IMR-90 (cell line): ENCODE results near the gene MRPL21. TPM values are rescaled to one million over a fixed set of nuclear protein-coding genes. Genes with fewer than 3 reads are reported as not detected.

Experiments used
- ATAC-seq: fragments of 200-7000 bp; cut with Tn5 transposase; 2 replicates; pipeline ENCODE4 v1.9.1; 2020; ENCODE audit warnings: low read depth, mild to moderate bottlenecking, moderate library complexity
- BruUV-seq: library from RNA; stranded (reverse); fragments of 400-500 nt; replicated peaks from 2 replicates; lab custom pipeline; 2021; lab: Mats Ljungman, UMichigan
- CTCF ChIA-PET: fragments of 300-600 bp; formaldehyde crosslinking; extraction: SDS; loops from one replicate; lab custom pipeline; 2021; ENCODE audit warnings: antibody characterized with exemption; lab: Yijun Ruan, JAX
- POLR2A ChIA-PET: fragments of 300-600 bp; sonication (Branson Sonifier 250); formaldehyde crosslinking; loops from one replicate; lab custom pipeline; 2022; ENCODE audit warnings: antibody characterized with exemption; ENCODE audit not compliant: unreplicated experiment; lab: Charles Lee
- DNase-seq: peaks from one replicate; pipeline ENCODE4 v3.0.0; 2013
- H2AFZ ChIP-seq: replicated peaks from 2 replicates; pipeline ENCODE3; 2013; ENCODE audit warnings: low read length, mild to moderate bottlenecking; ENCODE audit not compliant: poor library complexity
- H2AK5ac ChIP-seq: 2 replicates; pipeline ENCODE4 v1.6.1; 2013; ENCODE audit warnings: low read depth, low read length, inconsistent platforms
- H2AK9ac ChIP-seq: replicated peaks from 2 replicates; pipeline ENCODE3; 2013; ENCODE audit warnings: mild to moderate bottlenecking, low read depth, low read length, moderate library complexity; ENCODE audit not compliant: poor library complexity
- H2BK120ac ChIP-seq: 2 replicates; pipeline ENCODE4 v1.6.1; 2013; ENCODE audit warnings: low read depth, low read length, inconsistent platforms
- H2BK15ac ChIP-seq: 3 replicates; pipeline ENCODE4 v1.6.1; 2013; ENCODE audit warnings: low read depth, low read length, inconsistent platforms
- H2BK20ac ChIP-seq: 2 replicates; pipeline ENCODE4 v1.6.1; 2013; ENCODE audit warnings: low read depth, mild to moderate bottlenecking, inconsistent platforms, low read length, moderate library complexity
- H2BK5ac ChIP-seq: 2 replicates; pipeline ENCODE4 v1.6.1; 2013; ENCODE audit warnings: mild to moderate bottlenecking, low read depth, low read length, inconsistent platforms; ENCODE audit not compliant: poor library complexity, severe bottlenecking
- H3K14ac ChIP-seq: replicated peaks from 2 replicates; pipeline ENCODE4 v1.6.1; 2013; ENCODE audit warnings: low read depth, low read length, inconsistent platforms
- H3K18ac ChIP-seq: 2 replicates; pipeline ENCODE4 v1.6.1; 2013; ENCODE audit warnings: low read depth, low read length, control low read depth
- H3K23ac ChIP-seq: 2 replicates; pipeline ENCODE4 v1.6.1; 2013; ENCODE audit warnings: low read depth, low read length, inconsistent platforms
- H3K27ac ChIP-seq: 2 replicates; pipeline ENCODE4 v1.5.1; 2013; ENCODE audit warnings: mild to moderate bottlenecking, control low read depth, low read length; ENCODE audit not compliant: insufficient read depth
- H3K27me3 ChIP-seq: 2 replicates; pipeline ENCODE4 v1.6.1; 2013; ENCODE audit warnings: low read length; ENCODE audit not compliant: control insufficient read depth, insufficient read depth
- H3K36me3 ChIP-seq: 2 replicates; pipeline ENCODE4 v1.6.1; 2013; ENCODE audit warnings: low read length, mixed read lengths; ENCODE audit not compliant: control insufficient read depth, insufficient read depth
- H3K4ac ChIP-seq: 2 replicates; pipeline ENCODE4 v1.6.1; 2013; ENCODE audit warnings: low read depth, low read length, inconsistent platforms
- H3K4me1 ChIP-seq: 2 replicates; pipeline ENCODE4 v1.6.1; 2013; ENCODE audit warnings: low read length, mixed read lengths; ENCODE audit not compliant: control insufficient read depth, insufficient read depth
- H3K4me2 ChIP-seq: 2 replicates; pipeline ENCODE4 v1.6.1; 2013; ENCODE audit warnings: low read depth, mild to moderate bottlenecking, control low read depth, low read length, moderate library complexity
- H3K4me3 ChIP-seq: 2 replicates; pipeline ENCODE4 v1.5.1; 2013; ENCODE audit warnings: low read depth, mild to moderate bottlenecking, control low read depth, low read length, moderate library complexity; ENCODE audit not compliant: insufficient read depth
- H3K56ac ChIP-seq: 2 replicates; pipeline ENCODE4 v1.6.1; 2013; ENCODE audit warnings: low read length, inconsistent platforms; ENCODE audit not compliant: insufficient read depth; ENCODE audit errors: extremely low read depth
- H3K79me1 ChIP-seq, 2 experiments: 2 replicates each; pipeline ENCODE4 v1.6.1; 2013; ENCODE audit warnings: low read length in 2 of 2, inconsistent platforms in 1 of 2, low read depth in 1 of 2
- H3K9ac ChIP-seq: 2 replicates; pipeline ENCODE4 v1.6.1; 2013; ENCODE audit warnings: low read depth, low read length, control low read depth
- H3K9me1 ChIP-seq: 2 replicates; pipeline ENCODE4 v1.6.1; 2013; ENCODE audit warnings: low read length, inconsistent platforms; ENCODE audit not compliant: insufficient read depth
- H3K9me3 ChIP-seq: 2 replicates; pipeline ENCODE4 v1.6.1; 2013; ENCODE audit warnings: low read length; ENCODE audit not compliant: control insufficient read depth, insufficient read depth
- H4K20me1 ChIP-seq: 2 replicates; pipeline ENCODE4 v1.6.1; 2013; ENCODE audit warnings: low read length, inconsistent platforms; ENCODE audit not compliant: insufficient read depth
- H4K5ac ChIP-seq: 2 replicates; pipeline ENCODE4 v1.6.1; 2013; ENCODE audit warnings: mild to moderate bottlenecking, low read depth, low read length, control low read depth
- H4K8ac ChIP-seq, 2 experiments: 2 replicates each; pipeline ENCODE4 v1.6.1; 2013; ENCODE audit warnings: low read depth in 2 of 2, low read length in 2 of 2, control low read depth in 1 of 2, inconsistent platforms in 1 of 2
- H4K91ac ChIP-seq: 2 replicates; pipeline ENCODE4 v1.6.1; 2013; ENCODE audit warnings: low read depth, low read length, inconsistent platforms; ENCODE audit not compliant: insufficient read depth
- BHLHE40 ChIP-seq: fragments of 150-350 bp; IDR thresholded peaks from 2 replicates; pipeline ENCODE4 v1.6.1; 2016; ENCODE audit warnings: mild to moderate bottlenecking, low read depth, low read length
- CEBPB ChIP-seq: IDR thresholded peaks from 2 replicates; pipeline ENCODE4 v1.6.1; 2012; ENCODE audit warnings: low read depth, low read length, improper control_type of control experiment
- CHD1 ChIP-seq: IDR thresholded peaks from 2 replicates; pipeline ENCODE4 v1.6.1; 2012; ENCODE audit warnings: low read depth, low read length, improper control_type of control experiment
- FOS ChIP-seq: fragments of 150-350 bp; IDR thresholded peaks from 2 replicates; pipeline ENCODE4 v1.6.1; 2016; ENCODE audit warnings: low read depth, low read length
- MAFK ChIP-seq: IDR thresholded peaks from 2 replicates; pipeline ENCODE4 v1.6.1; 2012; ENCODE audit warnings: low read depth, low read length, improper control_type of control experiment
- MAZ ChIP-seq: IDR thresholded peaks from 2 replicates; pipeline ENCODE4 v1.6.1; 2012; ENCODE audit warnings: low read depth, mild to moderate bottlenecking, low read length, improper control_type of control experiment, moderate library complexity, borderline replicate concordance
- MXI1 ChIP-seq: IDR thresholded peaks from 2 replicates; pipeline ENCODE4 v1.6.1; 2012; ENCODE audit warnings: low read depth, mild to moderate bottlenecking, low read length, moderate library complexity, borderline replicate concordance
- POLR2A ChIP-seq: IDR thresholded peaks from 2 replicates; pipeline ENCODE4 v1.6.1; 2012; ENCODE audit warnings: mild to moderate bottlenecking, low read depth, low read length
- RAD21 ChIP-seq: IDR thresholded peaks from 2 replicates; pipeline ENCODE4 v1.6.1; 2012; ENCODE audit warnings: low read length, improper control_type of control experiment
- RCOR1 ChIP-seq: IDR thresholded peaks from 2 replicates; pipeline ENCODE4 v1.6.1; 2012; ENCODE audit warnings: mild to moderate bottlenecking, low read length, improper control_type of control experiment; ENCODE audit not compliant: insufficient replicate concordance
- RFX5 ChIP-seq: IDR thresholded peaks from 2 replicates; pipeline ENCODE4 v1.8.0; 2012; ENCODE audit warnings: low read depth, mild to moderate bottlenecking, low read length, moderate library complexity
- SMC3 ChIP-seq: fragments of 150-350 bp; IDR thresholded peaks from 2 replicates; pipeline ENCODE4 v1.6.1; 2016; ENCODE audit warnings: low read depth, mild to moderate bottlenecking, antibody characterized with exemption, low read length, moderate library complexity
- WGBS, 2 experiments: methylation state at CpG; one replicate each; pipeline versions ENCODE4 v1.1.5 to v1.1.7; 2013; ENCODE audit warnings: missing lambda C conversion rate in 2 of 2; ENCODE audit not compliant: insufficient read length in 1 of 2; ENCODE audit errors: extremely low coverage in 2 of 2; 5-methylcytosine and 5-hydroxymethylcytosine counted together
- dilution Hi-C: fragments of 300-500 bp; cut with HindIII; formaldehyde crosslinking; loops from one replicate; pipeline ENCODE4 v1.14.3; 2018; ENCODE audit warnings: low sequenced_read_pairs; ENCODE audit not compliant: unreplicated experiment
- in situ Hi-C: fragments of 300-500 bp; cut with MboI; formaldehyde crosslinking; loops from 3 replicates; pipeline ENCODE4 v1.14.3; 2019; ENCODE audit warnings: low sequenced_read_pairs, inconsistent platforms, mixed read lengths
- intact Hi-C: fragments of 100-400 bp; cut with micrococcal nuclease; formaldehyde crosslinking; loops from 2 replicates; pipeline ENCODE4 v1.10.0; 2022
- polyA plus RNA-seq, 3 experiments: library from polyadenylated mRNA; depleted of rRNA; stranded (reverse); fragments of >200 nt; gene quantifications; 2 replicates each; pipeline ENCODE4 v1.2.3, GENCODE V29; 2012; ENCODE audit warnings: low replicate concordance in 1 of 3
- total RNA-seq: library from RNA; depleted of rRNA; stranded (reverse); fragments of >200 nt; gene quantifications from 2 replicates; pipeline ENCODE4 v1.2.3, GENCODE V29; 2012
- TF ChIP-seq, protein P1 (sequence below): conservative IDR thresholded peaks from 2 replicates; pipeline ENCODE4 v1.5.1; 2012; ENCODE audit warnings: mild to moderate bottlenecking, low read depth, low read length, improper control_type of control experiment
- TF ChIP-seq, protein P2 (sequence below): fragments of 150-350 bp; IDR thresholded peaks from 2 replicates; pipeline ENCODE4 v1.6.1; 2016; ENCODE audit warnings: low read depth, mild to moderate bottlenecking, low read length, moderate library complexity, borderline replicate concordance
- TF ChIP-seq, protein P3 (sequence below): fragments of 150-350 bp; IDR thresholded peaks from 2 replicates; pipeline ENCODE4 v1.6.1; 2017; ENCODE audit warnings: mild to moderate bottlenecking, antibody characterized with exemption, low read length, low read depth

Gene MRPL21
- total and polyA plus RNA-seq, 2 of the 4 experiments (the other 2 are of a cell fraction), result 19.2 to 26.3 TPM

DNA sequence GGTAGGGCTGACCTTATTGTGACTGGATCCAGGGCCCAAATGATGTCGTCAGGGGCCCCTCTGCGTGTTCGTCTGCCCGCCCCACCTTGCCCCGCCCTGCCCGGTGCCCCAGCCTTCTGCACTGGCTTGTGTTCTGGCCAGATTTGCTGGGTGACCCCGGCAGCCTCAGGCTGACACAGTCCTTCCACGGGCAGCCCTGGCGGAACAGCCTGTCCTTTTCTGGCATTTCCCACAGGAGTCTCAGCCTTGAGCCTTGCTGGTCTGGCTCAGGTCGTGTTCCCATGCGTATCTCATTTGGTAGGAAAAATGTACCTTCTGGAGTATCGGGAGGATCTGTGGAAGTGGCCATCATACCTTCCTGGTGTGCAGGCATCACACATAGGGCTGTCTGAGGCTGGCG, 31.0 kb upstream of the MRPL21 start:
- Histone ChIP-seq H3K23ac (no peak overlapping the region), H3K4ac (no peak overlapping the region), H3K9me1 (no peaks in the 10 kb centered on the region; the same call in 1 of the 2 replicates), H3K4me2 (no peak overlapping the region), H4K5ac (no peak overlapping the region), H2BK5ac (no peak overlapping the region), H3K9ac (no peak overlapping the region), H2BK15ac (no peak overlapping the region), H2BK120ac (no peak overlapping the region), H4K20me1 (no peaks in the 10 kb centered on the region), H3K27me3 (no peaks in the 10 kb centered on the region), H2BK20ac (no peak overlapping the region), H4K8ac (no peak overlapping the region), H2AFZ (no peak overlapping the region), H2AK9ac (no peak overlapping the region), H4K91ac (no peak overlapping the region), H2AK5ac (no peak overlapping the region), H3K36me3 (peaks cover 77% of the 10 kb centered on the region), H3K4me1 (no peaks in the 10 kb centered on the region), H3K18ac (no peak overlapping the region), H3K56ac (no peak overlapping the region), H3K4me3 (no peak overlapping the region), H3K9me3 (no peaks in the 10 kb centered on the region), H3K27ac (no peak overlapping the region), H3K14ac (no peak overlapping the region), H3K79me1 (no peaks in the 10 kb centered on the region)
- in situ Hi-C loops, result loop anchor here (25.0 kb wide), 1 partner anchor 728 kb away; no protein-coding TSS in a partner anchor
- TF ChIP-seq BHLHE40 (no peak), RAD21 (no peak), RFX5 (no peak), CEBPB (no peak), SMC3 (no peak), MAZ (no peak), MAFK (no peak), FOS (no peak), POLR2A (no peak), CHD1 (no peak), MXI1 (no peak), RCOR1 (no peak)
- TF ChIP-seq, protein P1, sequence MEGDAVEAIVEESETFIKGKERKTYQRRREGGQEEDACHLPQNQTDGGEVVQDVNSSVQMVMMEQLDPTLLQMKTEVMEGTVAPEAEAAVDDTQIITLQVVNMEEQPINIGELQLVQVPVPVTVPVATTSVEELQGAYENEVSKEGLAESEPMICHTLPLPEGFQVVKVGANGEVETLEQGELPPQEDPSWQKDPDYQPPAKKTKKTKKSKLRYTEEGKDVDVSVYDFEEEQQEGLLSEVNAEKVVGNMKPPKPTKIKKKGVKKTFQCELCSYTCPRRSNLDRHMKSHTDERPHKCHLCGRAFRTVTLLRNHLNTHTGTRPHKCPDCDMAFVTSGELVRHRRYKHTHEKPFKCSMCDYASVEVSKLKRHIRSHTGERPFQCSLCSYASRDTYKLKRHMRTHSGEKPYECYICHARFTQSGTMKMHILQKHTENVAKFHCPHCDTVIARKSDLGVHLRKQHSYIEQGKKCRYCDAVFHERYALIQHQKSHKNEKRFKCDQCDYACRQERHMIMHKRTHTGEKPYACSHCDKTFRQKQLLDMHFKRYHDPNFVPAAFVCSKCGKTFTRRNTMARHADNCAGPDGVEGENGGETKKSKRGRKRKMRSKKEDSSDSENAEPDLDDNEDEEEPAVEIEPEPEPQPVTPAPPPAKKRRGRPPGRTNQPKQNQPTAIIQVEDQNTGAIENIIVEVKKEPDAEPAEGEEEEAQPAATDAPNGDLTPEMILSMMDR, result no peak
- TF ChIP-seq, protein P2, sequence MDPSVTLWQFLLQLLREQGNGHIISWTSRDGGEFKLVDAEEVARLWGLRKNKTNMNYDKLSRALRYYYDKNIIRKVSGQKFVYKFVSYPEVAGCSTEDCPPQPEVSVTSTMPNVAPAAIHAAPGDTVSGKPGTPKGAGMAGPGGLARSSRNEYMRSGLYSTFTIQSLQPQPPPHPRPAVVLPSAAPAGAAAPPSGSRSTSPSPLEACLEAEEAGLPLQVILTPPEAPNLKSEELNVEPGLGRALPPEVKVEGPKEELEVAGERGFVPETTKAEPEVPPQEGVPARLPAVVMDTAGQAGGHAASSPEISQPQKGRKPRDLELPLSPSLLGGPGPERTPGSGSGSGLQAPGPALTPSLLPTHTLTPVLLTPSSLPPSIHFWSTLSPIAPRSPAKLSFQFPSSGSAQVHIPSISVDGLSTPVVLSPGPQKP, result no peak
- TF ChIP-seq, protein P3, sequence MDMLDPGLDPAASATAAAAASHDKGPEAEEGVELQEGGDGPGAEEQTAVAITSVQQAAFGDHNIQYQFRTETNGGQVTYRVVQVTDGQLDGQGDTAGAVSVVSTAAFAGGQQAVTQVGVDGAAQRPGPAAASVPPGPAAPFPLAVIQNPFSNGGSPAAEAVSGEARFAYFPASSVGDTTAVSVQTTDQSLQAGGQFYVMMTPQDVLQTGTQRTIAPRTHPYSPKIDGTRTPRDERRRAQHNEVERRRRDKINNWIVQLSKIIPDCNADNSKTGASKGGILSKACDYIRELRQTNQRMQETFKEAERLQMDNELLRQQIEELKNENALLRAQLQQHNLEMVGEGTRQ, result no peak
- 96% methylated on average over 11 of the region's 13 CpGs; no CpG with 5 or more reads in 1 of the 2 experiments for WGBS, 2 experiments
- intact Hi-C loops, result no loop called here
- ATAC-seq (no peak), DNase-seq (no peak)
- no TSS peak for BruUV-seq
- dilution Hi-C loops, result no loop called here
- ChIA-PET POLR2A (no interaction called here), CTCF (no interaction called here)
